Neural crest cell (in vitro differentiated cells): Measurements from ENCODE around the gene SOX8. TPM values are rescaled to one million over a fixed set of nuclear protein-coding genes. Genes with fewer than 3 reads are reported as not detected.
A peak's percentile ranks its signal among the peaks of the same experiment; 100 is the strongest.

Experiments used
- DNase-seq: peaks from one replicate; pipeline ENCODE4 v3.0.0; 2021; ENCODE audit warnings: low read depth, mixed read lengths, low spot score
- H3K27ac Mint-ChIP-seq: one replicate; pipeline ENCODE4 v1.8.0; 2021; ENCODE audit warnings: mild to moderate bottlenecking, mixed read lengths; ENCODE audit not compliant: unreplicated experiment
- H3K27me3 Mint-ChIP-seq: 2 replicates; pipeline ENCODE4 v1.8.0; 2021; ENCODE audit warnings: low read depth, mild to moderate bottlenecking, mixed read lengths
- H3K36me3 Mint-ChIP-seq: 2 replicates; pipeline ENCODE4 v1.8.0; 2021; ENCODE audit warnings: low read depth, mild to moderate bottlenecking, mixed read lengths
- H3K4me1 Mint-ChIP-seq: 2 replicates; pipeline ENCODE4 v1.8.0; 2021; ENCODE audit warnings: mixed read lengths
- H3K4me3 Mint-ChIP-seq: one replicate; pipeline ENCODE4 v1.8.0; 2021; ENCODE audit warnings: mild to moderate bottlenecking, mixed read lengths
- H3K9me3 Mint-ChIP-seq: 2 replicates; pipeline ENCODE4 v1.8.0; 2021; ENCODE audit warnings: mixed read lengths
- CTCF ChIP-seq: fragments of 200-600 bp; sonication (generic); conservative IDR thresholded peaks from 2 replicates; pipeline ENCODE4 v1.5.0; 2021; ENCODE audit warnings: antibody characterized with exemption, mild to moderate bottlenecking
- total RNA-seq: library from RNA; stranded (reverse); gene quantifications from 2 replicates; pipeline ENCODE4 v1.2.1, GENCODE V29; 2021

The SOX8 gene
- total RNA-seq, 1 donor from 2014 or later: 19.4 TPM

GRCh38 chr16:969508-970385 lies 11.8 kb upstream of the SOX8 start:
- H3K36me3 Mint-ChIP-seq: peaks cover 25% of the 10 kb centered on the region
- TF ChIP-seq CTCF: no peak
- DNase-seq: no peak
- no peak overlapping the region for H3K27ac Mint-ChIP-seq
- H3K9me3 Mint-ChIP-seq: peaks cover 5% of the 10 kb centered on the region
- H3K4me3 Mint-ChIP-seq: peak overlapping the region; percentile 96
- H3K27me3 Mint-ChIP-seq: peaks cover 6% of the 10 kb centered on the region
- peaks cover 46% of the 10 kb centered on the region for H3K4me1 Mint-ChIP-seq

- peaks cover 6% of the 10 kb centered on the region for H3K27me3 Mint-ChIP-seq
- H3K27ac Mint-ChIP-seq: no peak overlapping the region
- H3K4me3 Mint-ChIP-seq: peak overlapping the region; percentile 65
- TF ChIP-seq CTCF: no peak
- H3K4me1 Mint-ChIP-seq: peaks cover 47% of the 10 kb centered on the region
- H3K9me3 Mint-ChIP-seq: peaks cover 5% of the 10 kb centered on the region
- H3K36me3 Mint-ChIP-seq: peaks cover 20% of the 10 kb centered on the region
- no peak for DNase-seq
Measured at GRCh38 chr16:970386-970765, 11.2 kb upstream of the SOX8 start.

- peaks cover 10% of the 10 kb centered on the region for H3K27me3 Mint-ChIP-seq
- H3K9me3 Mint-ChIP-seq: no peaks in the 10 kb centered on the region
- peaks cover 52% of the 10 kb centered on the region for H3K4me1 Mint-ChIP-seq
- peak within 1 kb of the TSS; percentile 96 for H3K4me3 Mint-ChIP-seq
- peak within 1 kb of the TSS; percentile 71 for H3K27ac Mint-ChIP-seq
- H3K36me3 Mint-ChIP-seq: peaks cover 14% of the 10 kb centered on the region
- DNase-seq: peak; percentile 97
- TF ChIP-seq CTCF: no peak
Measured at GRCh38 chr16:970766-971581, 10.6 kb upstream of the SOX8 start, which contains the start of gene LMF1. Gene LMF1 (minus strand): TSS chr16:970984. CDS start chr16:970980, 4 bp downstream.

- Mint-ChIP-seq H3K4me1 (peaks cover 53% of the 10 kb centered on the region), H3K4me3 (peak overlapping the region; percentile 87), H3K27me3 (peaks cover 10% of the 10 kb centered on the region), H3K9me3 (no peaks in the 10 kb centered on the region), H3K36me3 (peaks cover 11% of the 10 kb centered on the region), H3K27ac (peak overlapping the region; percentile 71)
- TF ChIP-seq CTCF: no peak
- no peak for DNase-seq
Measured at GRCh38 chr16:971582-971905, 10.0 kb upstream of the SOX8 start.

GRCh38 chr16:971981-972315 lies 9.6 kb upstream of the SOX8 start:
- DNase-seq: no peak
- no peak for TF ChIP-seq CTCF
- H3K36me3 Mint-ChIP-seq: peaks cover 8% of the 10 kb centered on the region
- H3K9me3 Mint-ChIP-seq: no peaks in the 10 kb centered on the region
- no peak overlapping the region for H3K27ac Mint-ChIP-seq
- peak overlapping the region; percentile 87 for H3K4me3 Mint-ChIP-seq
- H3K4me1 Mint-ChIP-seq: peaks cover 57% of the 10 kb centered on the region
- peaks cover 10% of the 10 kb centered on the region for H3K27me3 Mint-ChIP-seq
